K562 (cell line): ENCODE measurements around the gene NDRG3. TPM values are rescaled to one million over a fixed set of nuclear protein-coding genes. Genes with fewer than 3 reads are reported as not detected.

Experiments used
- ARID1B ChIP-seq: fragments of 450-650 bp; IDR thresholded peaks from 2 replicates; pipeline ENCODE4 v1.6.1; 2016; ENCODE audit warnings: antibody characterized with exemption, mild to moderate bottlenecking, inconsistent platforms
- HEY1 ChIP-seq: fragments of 250-450 bp; sonication (Bioruptor Pico); IDR thresholded peaks from 2 replicates; pipeline ENCODE4 v1.5.0; 2020; ENCODE audit warnings: mild to moderate bottlenecking, moderate library complexity, borderline replicate concordance
- HNRNPK ChIP-seq: fragments of 200-400 bp; formaldehyde crosslinking; IDR thresholded peaks from one replicate; pipeline ENCODE4 v1.6.1; 2018; ENCODE audit warnings: mild to moderate bottlenecking, low read depth, low read length; ENCODE audit not compliant: poor library complexity, severe bottlenecking
- NCOA2 ChIP-seq, 2 experiments: fragments of 450-650 bp; IDR thresholded peaks; 2 replicates each; pipeline ENCODE4 v1.6.1; 2018; ENCODE audit warnings: mild to moderate bottlenecking in 2 of 2, moderate library complexity in 1 of 2; ENCODE audit not compliant: partially characterized antibody in 2 of 2
- NR2C1 ChIP-seq, 2 experiments: fragments of 450-650 bp; IDR thresholded peaks; 2 replicates each; pipeline ENCODE4 v1.6.1; 2017; ENCODE audit warnings: mild to moderate bottlenecking in 2 of 2, antibody characterized with exemption in 1 of 2, inconsistent platforms in 1 of 2, missing compliant biosample characterization in 1 of 2, missing genetic modification characterization in 1 of 2
- POLR2A ChIP-seq: fragments of 450-650 bp; conservative IDR thresholded peaks from 2 replicates; pipeline ENCODE4 v1.6.1; 2016
- RAD51 ChIP-seq: fragments of 450-650 bp; IDR thresholded peaks from 2 replicates; pipeline ENCODE4 v1.7.1; 2016; ENCODE audit warnings: low read depth, mild to moderate bottlenecking, borderline replicate concordance
- RBBP5 ChIP-seq: fragments of 200-600 bp; sonication (generic); IDR thresholded peaks from 2 replicates; pipeline ENCODE4 v1.6.1; 2012; ENCODE audit warnings: borderline replicate concordance, mild to moderate bottlenecking, low read length, control low read depth, inconsistent platforms; ENCODE audit not compliant: insufficient read depth, poor library complexity, severe bottlenecking
- RBM17 ChIP-seq: fragments of 200-400 bp; formaldehyde crosslinking; IDR thresholded peaks from 2 replicates; pipeline ENCODE4 v1.6.1; 2017; ENCODE audit warnings: low read depth, mild to moderate bottlenecking, low read length, borderline replicate concordance
- TFAM ChIP-seq: fragments of 250-450 bp; sonication (Bioruptor Pico); conservative IDR thresholded peaks from 2 replicates; pipeline ENCODE4 v1.5.0; 2021; ENCODE audit warnings: mild to moderate bottlenecking, moderate library complexity
- XRCC3 ChIP-seq: fragments of 450-650 bp; IDR thresholded peaks from 2 replicates; pipeline ENCODE4 v1.6.1; 2017; ENCODE audit warnings: mild to moderate bottlenecking, moderate library complexity
- ZC3H4 ChIP-seq: sonication (generic); formaldehyde crosslinking; IDR thresholded peaks from 2 replicates; pipeline ENCODE4 v1.9.0; 2021; ENCODE audit warnings: missing genetic modification reagents, borderline replicate concordance
- ZNF165 ChIP-seq: fragments of 250-450 bp; sonication (Bioruptor Pico); IDR thresholded peaks from 2 replicates; pipeline ENCODE4 v1.4.0; 2020; ENCODE audit warnings: borderline replicate concordance
- polyA plus RNA-seq, 8 experiments: library from polyadenylated mRNA; depleted of rRNA in 4 of 8; stranded (reverse) in 5 of 8; unstranded in 3 of 8; fragments of >200 nt; fragmentation: Nextera tagmentation in 2 of 8; fragmentation: Illumina TruSeq in 1 of 8; extraction: Ambion mirVana in 2 of 8; extraction: Trizol in 1 of 8; gene quantifications; 2 replicates each; pipeline versions ENCODE4 v1.2.1 to v1.2.3, GENCODE V29; 2011 to 2014; ENCODE audit warnings: inconsistent platforms in 1 of 8, missing spikeins in 1 of 8
- total RNA-seq, 7 experiments: library from RNA; depleted of rRNA in 6 of 7; stranded (reverse); fragments of >200 nt in 6 of 7; fragmentation: Illumina TruSeq in 2 of 7; extraction: Trizol in 2 of 7; gene quantifications; 2 replicates each; pipeline versions ENCODE4 v1.2.1 to v1.2.3, GENCODE V29; 2011 to 2021; ENCODE audit warnings: low replicate concordance in 1 of 7
- TF ChIP-seq, protein P1 (sequence below): sonication (generic); formaldehyde crosslinking; IDR thresholded peaks from 2 replicates; pipeline ENCODE4 v1.8.0; 2022; ENCODE audit warnings: missing genetic modification reagents, mild to moderate bottlenecking, borderline replicate concordance
- TF ChIP-seq, protein P2 (sequence below), 3 experiments: fragments of 200-800 bp in 1 of 3; sonication (Bioruptor generic) in 1 of 3; sonication (generic) in 1 of 3; formaldehyde crosslinking in 1 of 3; IDR thresholded peaks; 2 replicates each; pipeline versions ENCODE4 v1.6.1 to v1.8.0; 2016 to 2022; ENCODE audit warnings: mild to moderate bottlenecking in 2 of 3, missing compliant biosample characterization in 2 of 3, missing genetic modification characterization in 2 of 3, missing genetic modification reagents in 1 of 3
- TF ChIP-seq, protein P3 (sequence below): fragments of 250-450 bp; sonication (Bioruptor Pico); IDR thresholded peaks from 2 replicates; pipeline ENCODE4 v1.4.0; 2020; ENCODE audit warnings: mild to moderate bottlenecking
- TF ChIP-seq, protein P4 (sequence below): fragments of 250-450 bp; sonication (Bioruptor Pico); IDR thresholded peaks from 2 replicates; pipeline ENCODE4 v1.9.0; 2021; ENCODE audit warnings: mild to moderate bottlenecking, inconsistent platforms
- TF ChIP-seq, protein P5 (sequence below): fragments of 250-450 bp; sonication (Bioruptor Pico); IDR thresholded peaks from 2 replicates; pipeline ENCODE4 v1.5.0; 2020; ENCODE audit warnings: mild to moderate bottlenecking

NDRG3 gene
- total and polyA plus RNA-seq, 9 of the 15 experiments (the other 6 are each of a cell fraction or from before 2014, with no cell fraction given), result 14.6 to 39.4 (median 24.4) TPM

DNA sequence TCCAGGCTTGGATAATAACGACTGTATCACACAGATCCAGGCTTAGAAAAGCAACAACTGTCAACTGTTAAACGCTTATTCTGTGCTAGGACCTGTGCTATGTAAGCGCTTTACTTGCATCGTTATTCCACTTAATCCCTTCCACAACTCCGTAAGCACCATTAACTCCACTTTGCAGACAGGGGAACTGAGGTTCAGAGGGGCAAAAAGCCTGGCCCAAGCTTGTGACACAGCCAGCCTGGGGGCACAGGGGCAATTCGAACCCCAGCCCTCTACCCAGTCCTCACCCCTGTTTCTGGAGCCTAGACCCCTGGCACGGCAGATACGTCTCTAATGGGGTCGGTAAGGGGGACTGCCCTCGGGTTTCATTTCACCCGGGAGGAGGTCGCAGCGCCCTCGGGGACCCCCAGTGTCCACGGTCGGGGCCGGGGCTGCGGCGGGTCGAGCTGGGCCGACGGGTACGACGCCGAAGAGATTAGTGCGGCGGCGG lies 27.3 kb upstream of the NDRG3 start (continued):
- TF ChIP-seq, protein P1, sequence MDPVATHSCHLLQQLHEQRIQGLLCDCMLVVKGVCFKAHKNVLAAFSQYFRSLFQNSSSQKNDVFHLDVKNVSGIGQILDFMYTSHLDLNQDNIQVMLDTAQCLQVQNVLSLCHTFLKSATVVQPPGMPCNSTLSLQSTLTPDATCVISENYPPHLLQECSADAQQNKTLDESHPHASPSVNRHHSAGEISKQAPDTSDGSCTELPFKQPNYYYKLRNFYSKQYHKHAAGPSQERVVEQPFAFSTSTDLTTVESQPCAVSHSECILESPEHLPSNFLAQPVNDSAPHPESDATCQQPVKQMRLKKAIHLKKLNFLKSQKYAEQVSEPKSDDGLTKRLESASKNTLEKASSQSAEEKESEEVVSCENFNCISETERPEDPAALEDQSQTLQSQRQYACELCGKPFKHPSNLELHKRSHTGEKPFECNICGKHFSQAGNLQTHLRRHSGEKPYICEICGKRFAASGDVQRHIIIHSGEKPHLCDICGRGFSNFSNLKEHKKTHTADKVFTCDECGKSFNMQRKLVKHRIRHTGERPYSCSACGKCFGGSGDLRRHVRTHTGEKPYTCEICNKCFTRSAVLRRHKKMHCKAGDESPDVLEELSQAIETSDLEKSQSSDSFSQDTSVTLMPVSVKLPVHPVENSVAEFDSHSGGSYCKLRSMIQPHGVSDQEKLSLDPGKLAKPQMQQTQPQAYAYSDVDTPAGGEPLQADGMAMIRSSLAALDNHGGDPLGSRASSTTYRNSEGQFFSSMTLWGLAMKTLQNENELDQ (CRISPR knock-in tag), result no peak
- TF ChIP-seq, protein P2, sequence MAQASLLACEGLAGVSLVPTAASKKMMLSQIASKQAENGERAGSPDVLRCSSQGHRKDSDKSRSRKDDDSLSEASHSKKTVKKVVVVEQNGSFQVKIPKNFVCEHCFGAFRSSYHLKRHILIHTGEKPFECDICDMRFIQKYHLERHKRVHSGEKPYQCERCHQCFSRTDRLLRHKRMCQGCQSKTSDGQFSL (CRISPR knock-in tag; IDR thresholded peaks at IDR 0.05), result no peak
- TF ChIP-seq, protein P2 (tag; IDR thresholded peaks at IDR 0.05), result no peak
- TF ChIP-seq ARID1B (0 out of 2 replicates have a peak, but pooled peaks have one; percentile 7), NR2C1 (IDR thresholded peaks at IDR 0.05) (no peak), NR2C1 (tag; IDR thresholded peaks at IDR 0.05) (no peak), HEY1 (CRISPR knock-in tag) (no peak), ZC3H4 (CRISPR knock-in tag) (no peak), HNRNPK (no peak), TFAM (CRISPR knock-in tag) (no peak), RAD51 (no peak), NCOA2 (IDR thresholded peaks at IDR 0.05; ENCODE audit: partially characterized antibody in 2 of 2) (no peak), ZNF165 (CRISPR knock-in tag) (no peak), POLR2A (no peak), XRCC3 (no peak), RBBP5 (no peak), RBM17 (no peak)
- TF ChIP-seq, protein P3, sequence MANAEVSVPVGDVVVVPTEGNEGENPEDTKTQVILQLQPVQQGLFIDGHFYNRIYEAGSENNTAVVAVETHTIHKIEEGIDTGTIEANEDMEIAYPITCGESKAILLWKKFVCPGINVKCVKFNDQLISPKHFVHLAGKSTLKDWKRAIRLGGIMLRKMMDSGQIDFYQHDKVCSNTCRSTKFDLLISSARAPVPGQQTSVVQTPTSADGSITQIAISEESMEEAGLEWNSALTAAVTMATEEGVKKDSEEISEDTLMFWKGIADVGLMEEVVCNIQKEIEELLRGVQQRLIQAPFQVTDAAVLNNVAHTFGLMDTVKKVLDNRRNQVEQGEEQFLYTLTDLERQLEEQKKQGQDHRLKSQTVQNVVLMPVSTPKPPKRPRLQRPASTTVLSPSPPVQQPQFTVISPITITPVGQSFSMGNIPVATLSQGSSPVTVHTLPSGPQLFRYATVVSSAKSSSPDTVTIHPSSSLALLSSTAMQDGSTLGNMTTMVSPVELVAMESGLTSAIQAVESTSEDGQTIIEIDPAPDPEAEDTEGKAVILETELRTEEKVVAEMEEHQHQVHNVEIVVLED, result no peak
- TF ChIP-seq, protein P4, sequence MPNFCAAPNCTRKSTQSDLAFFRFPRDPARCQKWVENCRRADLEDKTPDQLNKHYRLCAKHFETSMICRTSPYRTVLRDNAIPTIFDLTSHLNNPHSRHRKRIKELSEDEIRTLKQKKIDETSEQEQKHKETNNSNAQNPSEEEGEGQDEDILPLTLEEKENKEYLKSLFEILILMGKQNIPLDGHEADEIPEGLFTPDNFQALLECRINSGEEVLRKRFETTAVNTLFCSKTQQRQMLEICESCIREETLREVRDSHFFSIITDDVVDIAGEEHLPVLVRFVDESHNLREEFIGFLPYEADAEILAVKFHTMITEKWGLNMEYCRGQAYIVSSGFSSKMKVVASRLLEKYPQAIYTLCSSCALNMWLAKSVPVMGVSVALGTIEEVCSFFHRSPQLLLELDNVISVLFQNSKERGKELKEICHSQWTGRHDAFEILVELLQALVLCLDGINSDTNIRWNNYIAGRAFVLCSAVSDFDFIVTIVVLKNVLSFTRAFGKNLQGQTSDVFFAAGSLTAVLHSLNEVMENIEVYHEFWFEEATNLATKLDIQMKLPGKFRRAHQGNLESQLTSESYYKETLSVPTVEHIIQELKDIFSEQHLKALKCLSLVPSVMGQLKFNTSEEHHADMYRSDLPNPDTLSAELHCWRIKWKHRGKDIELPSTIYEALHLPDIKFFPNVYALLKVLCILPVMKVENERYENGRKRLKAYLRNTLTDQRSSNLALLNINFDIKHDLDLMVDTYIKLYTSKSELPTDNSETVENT (CRISPR knock-in tag), result no peak
- TF ChIP-seq, protein P5, sequence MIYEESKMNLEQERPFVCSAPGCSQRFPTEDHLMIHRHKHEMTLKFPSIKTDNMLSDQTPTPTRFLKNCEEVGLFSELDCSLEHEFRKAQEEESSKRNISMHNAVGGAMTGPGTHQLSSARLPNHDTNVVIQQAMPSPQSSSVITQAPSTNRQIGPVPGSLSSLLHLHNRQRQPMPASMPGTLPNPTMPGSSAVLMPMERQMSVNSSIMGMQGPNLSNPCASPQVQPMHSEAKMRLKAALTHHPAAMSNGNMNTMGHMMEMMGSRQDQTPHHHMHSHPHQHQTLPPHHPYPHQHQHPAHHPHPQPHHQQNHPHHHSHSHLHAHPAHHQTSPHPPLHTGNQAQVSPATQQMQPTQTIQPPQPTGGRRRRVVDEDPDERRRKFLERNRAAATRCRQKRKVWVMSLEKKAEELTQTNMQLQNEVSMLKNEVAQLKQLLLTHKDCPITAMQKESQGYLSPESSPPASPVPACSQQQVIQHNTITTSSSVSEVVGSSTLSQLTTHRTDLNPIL (CRISPR knock-in tag), result no peak
